Activated CD8-positive, alpha-beta memory T cell treated with anti-CD3 and anti-CD28 coated beads, Interleukin-2, amount 50 U/mL, for 24 hours (primary cell): Measurements from ENCODE around the gene FZD7.

Experiments used
- DNase-seq: peaks from one replicate; pipeline ENCODE4 v3.0.0-alpha.2; 2020; ENCODE audit errors: extremely low read depth

Gene FZD7

DNA sequence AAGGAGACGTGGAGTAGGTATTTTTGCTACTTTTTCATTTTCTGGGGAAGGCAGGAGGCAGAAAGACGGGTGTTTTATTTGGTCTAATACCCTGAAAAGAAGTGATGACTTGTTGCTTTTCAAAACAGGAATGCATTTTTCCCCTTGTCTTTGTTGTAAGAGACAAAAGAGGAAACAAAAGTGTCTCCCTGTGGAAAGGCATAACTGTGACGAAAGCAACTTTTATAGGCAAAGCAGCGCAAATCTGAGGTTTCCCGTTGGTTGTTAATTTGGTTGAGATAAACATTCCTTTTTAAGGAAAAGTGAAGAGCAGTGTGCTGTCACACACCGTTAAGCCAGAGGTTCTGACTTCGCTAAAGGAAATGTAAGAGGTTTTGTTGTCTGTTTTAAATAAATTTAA is 3.4 kb downstream of the FZD7 start:
- DNase-seq = no peak

DNA sequence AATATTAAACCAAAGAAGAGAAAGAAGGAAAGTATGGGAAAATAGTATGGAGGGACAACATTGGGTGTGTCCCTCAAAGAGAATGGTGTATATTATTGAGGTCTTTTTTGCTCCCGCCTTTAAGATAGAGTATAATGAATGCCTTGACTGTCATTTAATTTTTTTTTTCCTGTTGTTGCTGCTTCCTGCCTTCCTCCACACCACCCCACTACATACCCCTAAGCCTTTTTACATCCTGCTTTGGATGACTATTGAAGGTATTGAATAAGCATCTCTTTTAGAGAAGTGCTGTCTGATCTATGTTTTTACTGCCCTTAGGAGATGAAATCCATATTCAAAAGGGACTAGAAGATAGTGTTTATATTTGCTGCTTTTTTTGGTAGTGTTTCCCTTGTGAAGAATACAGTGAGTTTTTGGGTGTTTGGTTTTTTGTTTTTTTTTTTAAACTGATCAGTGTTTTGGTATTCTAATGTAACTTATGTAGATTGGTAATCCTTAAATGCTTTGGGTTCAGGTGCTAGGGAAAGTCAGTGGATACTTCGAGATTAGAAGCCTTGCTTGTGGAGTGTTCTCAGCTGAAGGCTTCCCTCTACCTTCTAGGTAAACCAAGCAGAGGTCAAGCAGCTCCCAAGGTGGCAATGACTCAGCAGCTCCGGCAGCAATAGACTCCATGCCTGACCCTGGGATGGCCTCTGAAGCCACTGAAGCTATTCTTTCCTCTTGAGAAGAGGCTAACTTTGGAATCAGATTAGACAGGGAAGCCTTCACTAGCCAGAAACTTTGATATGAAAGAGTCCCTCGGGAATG is 5.0 kb downstream of the FZD7 start:
- no peak for DNase-seq

- no peak for DNase-seq
Measured at GRCh38 chr2:202039278-202040078, 5.8 kb downstream of the FZD7 start.

GRCh38 chr2:202040079-202040844 is 6.6 kb downstream of the FZD7 start:
- no peak for DNase-seq

DNA sequence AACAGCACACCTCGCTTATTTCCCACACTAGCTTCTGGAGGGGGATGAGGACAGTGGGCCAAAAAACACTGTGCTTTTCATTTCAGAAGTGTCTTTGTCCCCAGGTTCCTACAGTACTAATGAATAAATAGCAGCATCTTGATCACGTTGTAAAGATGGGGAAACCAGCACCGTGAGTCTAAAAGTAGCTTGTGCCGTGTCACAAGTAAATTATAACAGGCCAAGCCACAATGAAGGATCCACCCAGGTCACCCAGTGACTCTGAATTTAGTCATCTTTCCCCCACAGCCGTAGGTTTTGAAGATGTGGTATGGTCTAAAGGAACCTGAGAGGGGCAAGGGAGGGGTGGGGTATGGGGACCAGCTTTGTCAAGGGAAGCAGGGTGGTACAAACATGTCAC is 8.8 kb downstream of the FZD7 start:
- DNase-seq = no peak

DNA sequence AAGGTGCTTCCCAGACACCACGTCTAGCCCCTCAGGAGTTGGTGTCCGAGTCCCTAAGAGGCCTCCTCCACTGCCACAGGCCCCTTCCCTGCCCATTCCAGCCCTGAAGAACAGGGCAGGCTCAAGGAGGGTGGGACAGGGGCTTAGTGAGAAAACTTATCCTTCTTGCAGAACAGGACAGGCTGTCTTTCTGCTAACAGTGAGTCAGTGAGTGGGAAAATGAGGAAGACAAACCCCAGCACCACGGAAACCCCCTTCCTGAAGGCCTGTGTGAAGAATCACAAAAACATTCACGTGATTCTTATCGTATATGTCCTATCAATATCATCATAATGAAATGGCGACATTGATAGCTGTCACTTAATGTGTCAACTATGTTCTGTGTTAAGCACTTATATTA is 9.8 kb downstream of the FZD7 start:
- no peak for DNase-seq

- DNase-seq = no peak
Measured at GRCh38 chr2:202044777-202045176, 11.1 kb downstream of the FZD7 start.

DNA sequence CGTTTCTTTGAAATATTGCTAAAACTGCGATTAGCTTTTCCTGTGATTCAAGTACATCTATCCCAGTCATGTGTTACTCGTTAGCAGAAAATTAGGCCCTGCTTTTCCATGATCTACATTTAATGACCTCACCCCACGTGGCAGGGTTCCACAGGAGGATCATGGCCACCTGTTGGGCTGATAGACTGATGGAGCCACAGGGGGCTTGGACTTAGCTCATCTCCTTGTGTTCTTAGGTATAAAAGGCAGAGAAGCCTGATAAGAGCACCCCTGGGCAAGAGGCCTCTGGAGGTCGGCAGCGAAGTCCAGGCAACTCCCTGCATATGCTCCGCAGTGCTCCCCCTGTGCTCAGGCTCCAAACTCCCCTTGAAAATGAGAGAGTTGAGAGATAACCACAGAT is 12.9 kb downstream of the FZD7 start:
- no peak for DNase-seq

DNA sequence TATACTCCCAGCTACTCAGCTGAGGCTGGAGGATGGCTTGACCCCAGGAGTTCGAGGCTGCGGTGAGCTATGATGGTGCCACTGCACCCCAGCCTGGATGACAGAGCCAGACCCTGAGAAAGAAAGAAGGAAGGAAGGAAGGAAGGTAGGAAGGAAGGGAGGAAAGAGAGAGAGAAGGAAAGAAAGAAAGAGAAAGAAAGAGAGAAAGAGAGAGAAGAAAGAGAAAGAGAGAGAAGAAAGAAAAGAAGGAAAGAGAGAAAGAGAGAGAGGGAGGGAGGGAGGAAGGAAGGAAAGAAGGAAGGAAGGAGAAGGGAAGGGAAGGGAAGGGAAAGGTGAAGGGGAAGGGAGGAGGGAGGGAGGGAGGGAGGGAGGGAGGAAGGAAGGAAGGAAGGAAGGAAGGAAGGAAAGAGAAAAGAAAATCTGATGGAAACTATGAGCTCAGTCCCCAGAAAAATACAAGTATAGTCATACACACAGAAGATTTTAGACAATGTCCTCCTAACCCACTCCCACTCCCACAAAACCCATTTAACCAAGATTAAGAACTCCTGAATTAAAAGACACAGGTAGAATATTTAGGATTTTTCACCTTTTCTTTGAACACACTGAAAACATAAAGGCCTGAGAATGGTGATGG is 15.6 kb downstream of the FZD7 start:
- no peak for DNase-seq

DNA sequence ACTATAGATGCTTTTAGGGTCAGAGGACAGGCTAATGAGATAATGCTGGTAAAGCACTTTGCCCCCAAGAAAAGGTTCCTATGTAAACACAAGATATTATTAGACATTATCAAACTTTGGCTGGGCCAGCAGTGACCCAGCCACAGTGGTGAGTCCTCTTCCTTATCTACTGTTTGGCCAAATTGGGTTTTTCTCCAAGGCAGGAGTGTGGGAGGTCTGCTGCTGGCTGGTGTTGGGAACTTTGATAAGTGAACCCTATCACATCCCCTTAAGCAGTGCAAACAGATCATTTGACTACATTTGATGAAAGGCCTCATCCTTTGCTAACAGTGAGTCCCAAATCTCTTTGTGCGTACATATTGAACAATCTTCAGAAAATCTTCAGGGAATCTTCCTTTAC is 16.2 kb downstream of the FZD7 start:
- no peak for DNase-seq

GRCh38 chr2:202050652-202051051 is 17.0 kb downstream of the FZD7 start:
- DNase-seq = no peak

DNA sequence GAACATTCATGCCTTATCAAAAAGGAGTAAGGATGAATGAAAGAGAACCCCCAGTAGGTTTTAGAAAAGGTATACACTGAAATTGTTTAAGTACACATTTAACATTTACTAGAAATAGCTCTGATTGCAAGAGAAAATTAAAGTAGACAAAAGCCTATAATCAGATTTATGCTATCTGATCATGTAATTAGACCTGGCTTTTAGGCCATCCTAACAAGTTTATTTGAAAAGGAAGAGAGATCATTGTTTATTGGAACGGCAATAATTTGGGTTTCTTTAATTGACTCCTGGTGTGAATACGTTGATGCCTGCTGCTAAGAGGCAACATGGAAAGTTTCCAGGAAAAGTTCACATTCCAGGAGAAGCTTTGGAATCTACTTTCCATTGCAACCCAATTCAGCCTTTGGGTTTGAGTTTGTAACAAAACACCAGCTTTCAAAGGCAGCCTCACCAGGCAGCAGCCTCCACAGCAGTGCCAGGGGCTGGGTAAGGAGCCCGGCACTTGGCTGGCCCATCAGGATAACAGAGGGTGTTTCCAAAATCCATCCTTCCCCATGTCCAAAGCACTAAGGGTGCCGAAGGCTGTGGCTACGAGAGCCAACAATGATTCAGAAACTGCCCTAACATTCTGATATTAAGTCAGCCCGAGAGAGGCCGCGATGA is 18.0 kb downstream of the FZD7 start:
- DNase-seq = no peak

DNA sequence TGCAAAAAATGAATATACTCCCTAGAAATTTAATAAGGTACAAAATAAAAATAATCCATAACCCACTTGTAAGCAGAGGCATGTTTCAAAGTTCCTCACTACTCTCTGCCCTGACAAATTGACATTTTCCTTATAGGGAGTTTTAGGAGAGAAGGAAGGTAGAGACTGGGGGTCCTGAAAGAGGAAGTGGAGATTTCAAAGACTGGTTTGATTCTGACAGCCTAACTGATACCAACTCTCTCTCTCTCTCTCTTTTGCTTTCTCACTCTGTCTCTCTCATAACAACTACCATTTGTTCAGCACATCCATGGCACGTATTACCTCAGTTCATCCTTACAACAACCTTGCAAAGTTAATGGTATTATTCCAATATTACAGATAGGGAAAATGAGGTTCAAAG is 18.6 kb downstream of the FZD7 start:
- DNase-seq = no peak

DNA sequence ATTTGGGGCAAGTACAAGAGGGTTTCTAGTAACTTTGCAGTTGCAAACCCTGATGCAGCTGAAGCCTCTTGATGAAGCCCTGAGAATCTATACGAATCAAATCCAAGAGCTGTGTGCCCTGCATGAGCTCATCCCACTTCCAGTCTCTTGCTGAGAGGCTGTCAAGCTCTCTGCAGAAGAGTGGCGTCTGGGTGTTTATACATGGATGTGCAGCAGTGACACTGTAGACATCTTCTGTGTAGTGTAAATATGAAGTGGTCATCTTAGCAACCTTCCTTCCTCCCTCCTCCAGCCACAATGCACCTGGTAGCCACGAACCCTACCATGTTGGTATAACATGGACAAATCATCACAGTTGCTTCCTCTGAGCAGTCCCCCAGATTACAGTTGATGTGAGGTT is 21.0 kb downstream of the FZD7 start:
- DNase-seq = no peak

DNA sequence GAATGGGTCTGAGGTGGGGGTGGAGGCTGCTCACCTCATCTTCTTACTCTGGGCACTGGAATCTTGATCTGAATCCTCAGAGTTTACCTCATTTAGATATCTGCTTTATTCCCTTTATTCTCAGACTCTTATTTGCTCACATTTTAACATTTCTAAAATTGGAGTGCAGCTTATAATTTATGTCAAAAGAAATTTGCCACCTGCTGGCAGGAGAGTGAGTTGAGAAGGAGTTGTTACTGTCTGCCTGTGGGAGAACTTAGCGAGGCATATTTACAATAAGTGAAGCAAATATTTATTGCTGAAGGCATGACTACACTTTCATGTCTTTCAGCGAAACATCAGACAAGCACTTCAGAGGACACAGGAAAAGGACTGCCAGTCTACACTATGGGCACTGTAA is 23.0 kb downstream of the FZD7 start:
- DNase-seq = no peak

- DNase-seq = no peak
Measured at GRCh38 chr2:202060218-202060617, 26.6 kb downstream of the FZD7 start.

GRCh38 chr2:202061695-202062094 is 28.0 kb downstream of the FZD7 start:
- no peak for DNase-seq

- DNase-seq = no peak
Measured at GRCh38 chr2:202064171-202064880, 30.7 kb downstream of the FZD7 start.

DNA sequence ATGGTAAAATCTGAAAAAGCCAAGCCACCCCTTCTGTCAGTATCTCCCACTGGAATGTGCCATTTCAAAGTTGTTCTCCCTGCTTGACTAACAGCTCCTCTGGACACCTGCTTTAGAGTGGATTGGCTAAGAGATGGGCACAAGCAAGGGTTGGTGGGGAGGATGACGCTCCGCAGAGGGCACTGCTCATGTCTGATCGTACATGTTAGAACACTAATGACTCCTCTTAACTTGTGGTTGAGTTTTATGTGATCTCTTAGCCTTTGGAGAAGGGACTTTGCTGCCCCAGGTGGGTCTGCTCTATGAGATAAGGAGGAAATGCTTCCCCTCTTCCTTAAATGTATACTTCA is 31.2 kb downstream of the FZD7 start:
- no peak for DNase-seq

- no peak for DNase-seq
Measured at GRCh38 chr2:202065876-202066275, 32.2 kb downstream of the FZD7 start.

GRCh38 chr2:202066875-202067274 is 33.2 kb downstream of the FZD7 start:
- no peak for DNase-seq
